Stimulated activated CD4-positive, alpha-beta T cell treated with anti-CD3 and anti-CD28 coated beads, TNF-alpha, amount 100 ng/mL, for 24 hours (primary cell): ENCODE measurements around the gene RGMB.
"Not testable (repeated sequence)": the region's sequence is repeated elsewhere in the genome, so short reads cannot be mapped to it uniquely, and the experiment has no call there.

Source experiments
- DNase-seq, 3 experiments: peaks; one replicate each; pipeline ENCODE4 v3.0.0-alpha.2; 2020; ENCODE audit warnings: low read depth in 3 of 3

Gene RGMB, protein sequence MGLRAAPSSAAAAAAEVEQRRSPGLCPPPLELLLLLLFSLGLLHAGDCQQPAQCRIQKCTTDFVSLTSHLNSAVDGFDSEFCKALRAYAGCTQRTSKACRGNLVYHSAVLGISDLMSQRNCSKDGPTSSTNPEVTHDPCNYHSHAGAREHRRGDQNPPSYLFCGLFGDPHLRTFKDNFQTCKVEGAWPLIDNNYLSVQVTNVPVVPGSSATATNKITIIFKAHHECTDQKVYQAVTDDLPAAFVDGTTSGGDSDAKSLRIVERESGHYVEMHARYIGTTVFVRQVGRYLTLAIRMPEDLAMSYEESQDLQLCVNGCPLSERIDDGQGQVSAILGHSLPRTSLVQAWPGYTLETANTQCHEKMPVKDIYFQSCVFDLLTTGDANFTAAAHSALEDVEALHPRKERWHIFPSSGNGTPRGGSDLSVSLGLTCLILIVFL

DNA sequence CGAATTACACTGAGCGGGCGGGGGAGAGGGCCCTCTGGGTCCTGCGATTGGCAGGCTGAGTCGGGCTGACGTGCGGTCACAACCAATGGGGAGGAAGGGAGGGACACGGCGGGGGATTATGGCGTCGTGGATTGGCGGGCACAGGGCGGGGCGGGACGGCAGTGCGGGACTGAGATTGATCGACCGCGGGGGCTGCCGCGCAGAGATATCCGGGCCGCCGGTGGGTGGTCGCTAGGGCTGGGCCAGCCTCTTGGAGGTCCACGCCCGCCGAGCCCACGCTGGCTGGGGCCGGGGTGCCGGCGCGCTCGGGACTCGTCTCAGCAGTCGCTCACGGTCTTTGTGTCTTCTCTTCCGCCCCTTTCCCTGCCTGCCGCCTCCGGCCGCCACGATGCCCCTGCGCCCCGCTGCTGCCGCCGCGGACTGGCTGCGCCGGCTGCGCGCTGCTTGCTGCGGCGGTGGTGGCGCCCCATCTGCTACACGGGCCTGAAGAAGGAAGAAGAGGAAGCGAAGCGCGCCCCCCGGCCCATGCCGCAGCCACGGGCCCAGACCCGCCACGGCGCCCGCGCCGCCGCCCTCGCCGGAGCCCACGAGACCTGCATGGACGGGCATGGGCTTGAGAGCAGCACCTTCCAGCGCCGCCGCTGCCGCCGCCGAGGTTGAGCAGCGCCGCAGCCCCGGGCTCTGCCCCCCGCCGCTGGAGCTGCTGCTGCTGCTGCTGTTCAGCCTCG lies at the start of gene RGMB:
TSS of gene RGMB (plus strand) at position 200 of the 728 bp plus-strand sequence. CDS start at position 608, 408 bp downstream.
- DNase-seq: peak; percentile 79 to 90 (median 80)

DNA sequence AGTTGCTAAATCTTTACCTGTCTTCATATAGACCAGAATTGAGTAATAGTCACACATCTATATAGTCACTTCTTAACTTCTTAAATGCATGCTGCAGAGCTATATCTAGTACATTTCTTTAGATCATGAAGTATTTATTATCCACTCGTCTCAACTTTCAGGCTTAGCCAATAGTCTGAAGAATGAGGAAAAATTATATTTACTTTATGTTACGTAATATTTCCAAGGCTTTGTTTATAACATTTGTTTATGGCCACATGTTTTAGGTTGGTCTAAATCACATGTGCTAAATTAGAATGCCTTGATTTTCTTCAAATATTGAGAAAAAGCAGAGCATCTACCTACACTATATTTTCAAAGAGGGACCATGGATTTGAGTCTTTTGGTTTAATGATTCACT lies 47.2 kb upstream of the RGMB start:
- DNase-seq: no peak

DNA sequence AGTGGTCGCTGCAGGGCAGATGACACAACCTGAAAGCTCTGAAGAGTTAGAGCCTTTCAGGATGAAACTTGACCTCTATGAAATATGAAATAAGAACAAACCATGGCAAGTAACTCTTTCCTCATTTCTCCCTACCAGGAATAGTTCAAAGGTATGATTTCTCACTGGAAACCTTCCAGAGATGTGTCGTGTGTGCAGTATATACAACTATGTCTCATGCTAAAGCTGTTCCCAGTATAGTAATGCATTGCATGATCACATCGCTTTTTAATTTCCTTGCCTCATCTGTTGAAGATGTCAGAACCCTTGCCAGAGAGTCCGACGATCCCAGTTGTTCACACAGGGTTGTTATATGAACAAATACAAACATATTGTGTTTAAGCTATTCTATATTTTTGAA lies 45.8 kb upstream of the RGMB start:
- DNase-seq: no peak

DNA sequence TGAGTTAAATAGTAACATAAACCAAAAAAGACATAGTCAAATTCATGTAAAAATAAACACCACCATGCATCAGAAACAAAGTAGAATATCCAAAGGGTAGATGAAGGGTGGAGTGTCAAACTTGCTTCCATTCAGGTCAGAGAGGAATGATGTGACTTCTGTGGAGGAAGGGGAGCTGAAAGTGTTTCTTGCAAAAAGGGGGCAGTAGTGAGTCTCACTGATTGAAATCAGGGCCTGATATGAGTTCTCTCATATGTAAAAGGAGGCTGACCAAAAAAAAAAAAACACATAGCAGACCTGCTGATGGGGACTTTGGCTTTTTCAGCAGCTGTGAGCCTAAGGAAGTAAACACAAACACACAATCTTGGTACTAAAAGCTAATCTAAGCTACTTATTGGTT lies 38.8 kb upstream of the RGMB start:
- no peak for DNase-seq

DNA sequence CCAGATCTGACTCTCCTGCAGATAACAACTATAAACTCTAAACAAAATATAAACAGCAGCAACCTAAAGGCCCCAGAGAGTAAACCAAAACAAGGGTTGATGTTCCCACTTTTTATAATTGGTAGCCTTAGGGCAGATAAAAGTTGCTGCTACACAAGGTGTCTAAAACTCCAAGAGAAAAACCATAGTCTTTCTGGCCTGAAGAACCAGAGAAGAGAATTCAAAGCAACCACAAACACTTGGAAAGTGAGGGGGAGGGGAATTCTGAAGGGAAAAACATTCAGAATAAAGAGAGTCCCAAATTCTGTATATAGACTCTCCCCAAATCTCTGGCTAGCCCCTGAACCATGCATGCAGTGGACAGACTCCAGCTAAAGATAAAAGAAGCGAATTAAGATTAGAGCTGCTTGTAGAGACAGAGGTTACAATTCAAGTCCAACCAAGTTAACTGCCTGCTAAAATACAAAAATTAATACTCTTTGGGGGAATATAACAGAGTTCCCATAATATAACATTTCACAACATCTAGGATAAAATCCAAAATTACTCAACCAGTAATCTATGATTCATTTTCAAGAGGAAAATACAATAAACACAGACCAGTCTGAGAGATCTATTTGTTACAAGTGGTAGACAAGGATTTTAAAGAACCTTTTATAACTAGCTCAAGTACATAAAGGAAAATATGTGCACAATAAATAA lies 37.5 kb upstream of the RGMB start:
- no peak for DNase-seq

DNA sequence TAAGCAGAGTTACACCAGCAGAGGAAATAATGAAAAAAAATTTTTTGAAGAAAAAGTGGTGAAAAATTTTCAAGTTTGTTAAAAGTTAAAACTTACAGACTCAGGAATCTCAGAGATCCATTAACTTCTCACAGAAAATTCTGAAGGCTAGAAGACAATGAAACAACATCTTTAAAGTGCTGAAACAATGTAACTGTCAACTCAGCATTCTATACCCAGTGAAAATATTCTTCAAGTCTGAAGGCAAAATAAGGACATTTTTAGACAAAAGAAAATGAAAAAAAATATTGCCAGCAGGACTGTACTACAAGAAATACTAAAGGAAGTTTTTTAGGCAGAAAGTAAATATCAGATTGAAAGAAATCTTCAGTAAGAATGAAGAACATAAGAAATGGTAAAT lies 36.7 kb upstream of the RGMB start:
- no peak for DNase-seq

DNA sequence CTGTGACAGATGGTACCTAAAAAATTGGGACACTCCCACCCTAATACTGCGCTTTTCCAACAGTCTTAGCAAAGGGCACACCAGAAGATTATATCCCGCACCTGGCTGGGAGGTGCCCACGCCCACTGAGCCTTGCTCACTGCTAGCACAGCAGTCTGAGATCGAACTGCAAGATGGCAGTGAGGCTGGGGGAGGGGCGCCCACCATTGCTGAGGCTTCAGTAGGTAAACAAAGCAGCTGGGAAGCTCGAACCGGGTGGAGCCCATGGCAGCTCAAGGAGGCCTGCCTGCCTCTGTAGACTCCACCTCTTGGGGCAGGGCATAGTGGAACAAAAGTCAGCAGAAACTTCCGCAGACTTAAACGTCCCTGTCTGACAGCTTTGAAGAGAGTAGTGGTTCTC lies 36.0 kb upstream of the RGMB start:
- not testable (repeated sequence) for DNase-seq

DNA sequence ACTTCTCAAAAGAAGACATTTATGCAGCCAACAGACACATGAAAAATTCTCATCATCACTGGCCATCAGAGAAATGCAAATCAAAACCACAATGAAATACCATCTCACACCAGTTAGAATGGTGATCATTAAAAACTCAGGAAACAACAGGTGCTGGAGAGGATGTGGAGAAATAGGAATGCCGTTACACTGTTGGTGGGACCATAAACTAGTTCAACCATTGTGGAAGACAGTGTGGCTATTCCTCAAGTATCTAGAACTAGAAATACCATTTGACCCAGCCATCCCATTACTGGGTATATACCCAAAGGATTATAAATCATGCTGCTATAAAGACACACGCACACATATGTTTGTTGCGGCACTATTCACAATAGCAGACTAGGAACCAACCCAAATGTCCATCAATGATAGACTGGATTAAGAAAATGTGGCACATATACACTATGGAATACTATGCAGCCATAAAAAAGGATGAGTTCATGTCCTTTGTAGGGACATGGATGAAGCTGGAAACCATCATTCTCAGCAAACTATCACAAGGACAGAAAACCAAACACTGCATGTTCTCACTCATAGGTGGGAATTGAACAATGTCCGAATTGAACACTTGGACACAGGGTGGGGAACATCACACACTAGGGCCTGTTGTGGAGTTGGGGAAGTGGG lies 34.8 kb upstream of the RGMB start:
- DNase-seq: not testable (repeated sequence)

DNA sequence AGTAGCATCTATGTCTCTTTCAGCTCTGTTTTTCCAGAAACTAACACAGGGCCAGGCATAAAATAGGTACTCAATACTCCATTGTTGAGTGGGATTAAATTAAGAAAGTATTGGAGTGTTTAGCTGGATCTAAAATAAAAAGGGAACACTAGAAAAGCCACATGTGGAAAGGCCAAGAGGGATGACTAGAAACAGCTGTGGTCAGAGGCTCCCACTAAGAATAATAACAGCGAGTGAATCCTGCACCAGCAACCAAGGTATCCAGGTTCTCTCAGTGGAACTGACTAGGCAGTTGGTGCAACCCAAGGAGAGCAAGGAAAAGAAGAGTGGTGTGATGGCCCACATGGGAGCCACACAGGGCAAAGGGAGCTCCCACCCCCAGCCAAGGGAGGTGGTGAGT lies 31.5 kb upstream of the RGMB start:
- no peak for DNase-seq

DNA sequence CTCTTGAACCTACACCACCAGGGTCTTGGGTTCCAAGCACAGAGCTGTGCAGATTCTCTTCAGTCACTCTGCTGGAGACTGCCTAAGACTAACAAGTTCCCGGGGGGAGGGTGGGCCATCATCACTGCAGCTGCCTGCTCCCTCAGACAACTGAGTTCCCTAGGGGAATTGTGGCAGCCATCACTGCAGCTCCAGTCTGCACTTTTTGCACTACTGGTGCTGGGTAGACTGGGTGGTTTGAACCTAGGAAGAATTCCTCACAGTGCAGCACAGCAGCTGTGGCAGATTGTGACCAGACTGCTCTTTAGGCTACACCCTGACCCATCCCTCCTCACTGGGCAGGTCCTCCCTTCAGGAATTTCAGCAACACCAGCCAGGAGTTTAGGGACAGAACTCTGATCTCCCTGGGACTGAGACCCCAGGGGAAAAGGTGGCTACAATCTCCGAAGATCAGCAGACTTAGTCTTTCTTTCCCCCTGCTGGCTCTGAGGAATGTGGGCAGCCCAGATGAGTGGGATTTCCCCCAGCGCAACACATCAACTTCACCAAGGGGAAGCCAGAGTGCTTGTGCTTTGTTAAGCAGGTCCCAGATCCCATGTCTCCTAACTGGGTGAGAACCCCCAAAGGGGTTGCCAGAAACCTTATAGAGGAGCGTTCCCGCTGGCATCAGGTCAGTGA lies 30.9 kb upstream of the RGMB start:
- no peak for DNase-seq

DNA sequence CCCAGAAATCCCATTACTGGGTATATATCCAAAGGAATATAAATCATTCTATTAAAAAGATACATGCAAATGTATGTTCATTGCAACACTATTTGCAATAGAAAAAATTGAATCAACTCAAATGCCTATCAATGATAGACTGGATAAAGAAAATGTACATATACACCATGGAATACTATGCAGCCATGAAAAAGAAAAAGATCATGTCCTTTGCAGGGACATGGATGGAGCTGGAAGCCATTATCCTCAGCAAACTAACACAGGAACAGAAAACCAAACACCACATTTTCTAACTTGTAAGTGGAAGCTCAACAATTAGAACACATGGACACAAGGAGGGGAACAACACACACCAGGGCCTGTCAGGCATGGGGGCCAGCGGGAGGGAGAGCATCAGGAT lies 25.2 kb upstream of the RGMB start:
- DNase-seq: not testable (repeated sequence)

DNA sequence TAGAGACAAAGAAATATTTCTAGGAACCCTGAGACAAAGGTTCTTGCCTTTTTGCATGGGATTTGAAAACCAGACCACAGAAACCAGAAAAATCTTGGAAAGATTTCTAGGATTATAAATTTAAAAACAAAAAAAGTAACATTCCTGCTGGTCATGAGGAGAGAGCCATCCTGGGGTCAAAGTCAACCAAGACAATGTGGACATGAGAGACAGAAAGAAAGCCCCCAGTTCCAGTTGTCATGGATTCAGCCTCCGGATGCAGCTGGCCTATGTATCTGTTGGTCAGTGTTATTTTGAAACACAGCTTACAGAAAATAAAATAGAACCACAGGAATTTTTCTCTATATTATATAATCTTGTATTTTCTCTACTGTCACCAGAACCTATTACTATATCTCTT lies 24.4 kb upstream of the RGMB start:
- no peak for DNase-seq

DNA sequence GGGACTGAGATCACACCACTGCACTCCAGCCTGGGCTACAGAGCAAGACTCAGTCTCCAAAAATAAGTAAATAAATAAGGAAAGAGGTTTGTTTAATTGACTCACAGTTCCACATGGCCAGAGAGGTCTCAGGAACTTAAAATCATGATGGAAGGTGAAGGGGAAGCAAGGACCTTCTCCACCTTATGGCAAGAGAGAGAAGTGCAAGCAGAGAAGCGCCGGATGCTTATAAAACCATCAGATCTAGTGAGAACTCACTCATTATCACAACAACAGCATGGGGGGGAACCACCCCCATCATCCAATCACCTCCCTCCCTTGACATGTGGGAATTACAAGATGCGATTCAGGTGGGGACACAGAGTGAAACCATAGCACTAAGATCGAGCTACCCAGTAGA lies 22.8 kb upstream of the RGMB start:
- no peak for DNase-seq

DNA sequence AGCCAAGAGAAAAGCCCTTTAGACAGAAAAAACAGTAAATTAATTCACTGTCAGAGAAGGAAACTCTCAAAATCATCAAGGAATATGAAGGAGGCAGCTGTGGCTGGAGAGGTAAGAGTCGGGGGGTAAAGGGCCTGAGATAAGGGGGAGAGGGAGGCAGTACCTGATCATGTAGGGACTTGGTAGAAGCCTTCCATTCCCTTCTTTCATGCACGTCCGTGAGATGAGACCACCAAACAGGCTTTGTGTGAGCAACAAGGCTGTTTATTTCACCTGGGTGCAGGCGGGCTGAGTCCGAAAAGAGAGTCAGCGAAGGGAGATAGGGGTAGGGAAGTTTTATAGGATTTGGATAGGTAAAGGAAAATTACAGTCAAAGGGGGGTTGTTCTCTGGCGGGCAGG lies 21.1 kb upstream of the RGMB start:
- DNase-seq: not testable (repeated sequence)

DNA sequence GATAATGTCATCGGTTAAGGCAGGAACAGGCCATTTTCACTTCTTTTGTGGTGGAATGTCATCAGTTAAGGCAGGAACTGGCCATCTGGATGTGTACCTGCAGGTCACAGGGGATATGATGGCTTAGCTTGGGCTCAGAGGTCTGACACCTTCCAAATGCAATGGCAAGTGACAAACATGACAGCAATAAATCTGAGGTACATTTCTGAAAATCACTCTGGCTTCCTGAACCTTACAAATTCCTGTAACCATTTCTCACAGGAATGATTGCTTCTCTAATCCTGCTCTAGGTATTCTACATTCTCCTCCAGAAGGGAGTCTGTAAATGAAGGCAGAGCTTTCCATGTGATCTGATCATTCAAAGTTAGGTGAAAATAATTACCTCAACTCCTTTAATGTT lies 20.7 kb upstream of the RGMB start:
- DNase-seq: not testable (repeated sequence)

DNA sequence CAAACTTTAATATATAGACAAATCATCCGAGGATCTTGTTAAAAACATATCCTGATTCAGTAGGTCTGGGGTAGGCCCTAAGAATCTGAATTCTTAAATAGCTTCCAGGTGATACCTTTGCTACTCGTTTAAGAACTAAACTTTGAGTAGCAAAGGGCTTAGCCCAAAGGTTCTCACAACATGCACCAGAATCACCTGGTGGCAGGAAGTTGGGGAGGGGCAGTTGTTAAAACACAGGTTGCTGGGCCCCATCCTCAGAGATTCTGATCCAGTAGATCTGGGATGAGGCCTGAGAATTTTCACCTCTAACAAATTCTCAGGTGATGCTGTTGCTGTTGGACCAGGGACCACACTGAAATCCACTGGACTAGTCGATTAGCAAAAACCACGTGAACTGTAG lies 20.0 kb upstream of the RGMB start:
- DNase-seq: no peak

DNA sequence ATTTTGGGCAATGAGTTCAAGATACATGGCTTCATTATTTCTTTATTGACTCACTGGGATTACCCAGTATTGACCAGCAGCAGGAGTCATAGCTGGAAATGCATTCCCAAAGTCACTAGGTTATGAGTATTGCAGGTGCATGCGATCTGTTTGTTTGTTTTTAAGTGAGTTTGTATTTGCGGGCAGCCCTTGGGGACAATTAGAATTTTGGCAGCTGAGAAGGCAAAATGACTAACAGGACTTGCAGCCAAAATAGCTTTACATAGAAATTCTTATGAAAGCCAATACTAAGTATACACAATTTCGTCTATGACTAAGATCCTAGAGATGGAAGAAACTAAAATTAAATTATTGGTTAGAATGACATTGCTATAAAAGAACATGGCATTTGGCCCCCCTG lies 18.1 kb upstream of the RGMB start:
- no peak for DNase-seq

DNA sequence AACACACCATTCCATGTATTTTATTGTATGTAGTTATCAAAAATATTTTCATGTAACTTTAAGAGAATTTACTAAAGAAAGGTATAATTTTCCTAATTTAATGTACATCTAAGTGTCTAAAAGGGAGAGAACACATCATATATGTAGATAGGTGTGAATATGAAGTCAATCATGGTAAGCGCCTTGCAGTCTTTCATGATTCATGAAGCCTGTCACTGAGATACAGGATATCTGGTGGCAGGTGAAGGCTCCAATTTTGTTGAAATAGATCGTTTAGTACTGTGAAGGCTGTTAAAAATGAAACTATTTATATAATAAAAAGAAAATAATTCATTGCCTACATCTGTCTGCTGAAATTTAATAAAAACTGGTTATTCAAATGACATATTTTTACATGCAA lies 15.5 kb upstream of the RGMB start:
- no peak for DNase-seq

DNA sequence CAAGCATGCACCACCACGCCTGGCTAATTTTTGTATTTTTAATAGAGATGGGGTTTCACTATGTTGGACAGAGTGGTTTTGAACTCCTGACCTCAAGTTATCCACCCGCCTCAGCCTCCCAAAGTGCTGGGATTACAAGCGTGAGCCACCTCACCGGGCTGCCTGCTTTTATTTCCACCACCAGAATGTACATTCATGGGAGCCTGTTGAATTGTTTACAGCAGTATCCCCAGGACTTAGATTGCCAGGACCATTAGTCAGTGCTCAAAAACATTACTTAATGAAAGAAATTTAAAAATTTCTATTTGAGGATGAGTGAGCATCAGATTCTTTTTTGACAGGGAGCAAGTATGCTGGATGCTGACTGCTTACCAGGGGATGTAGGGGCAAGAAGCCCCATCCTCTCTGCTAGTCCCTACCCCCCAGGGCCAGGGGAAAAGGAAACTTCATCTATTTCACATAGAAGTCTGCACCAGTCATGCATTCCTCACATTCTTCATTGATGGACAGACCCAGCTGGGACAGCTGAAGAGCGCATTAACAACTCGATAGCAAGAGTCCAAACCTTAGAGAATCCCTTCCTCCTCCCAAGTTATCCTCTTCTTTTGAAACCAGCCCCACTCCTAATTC lies 10.3 kb upstream of the RGMB start:
- no peak for DNase-seq

DNA sequence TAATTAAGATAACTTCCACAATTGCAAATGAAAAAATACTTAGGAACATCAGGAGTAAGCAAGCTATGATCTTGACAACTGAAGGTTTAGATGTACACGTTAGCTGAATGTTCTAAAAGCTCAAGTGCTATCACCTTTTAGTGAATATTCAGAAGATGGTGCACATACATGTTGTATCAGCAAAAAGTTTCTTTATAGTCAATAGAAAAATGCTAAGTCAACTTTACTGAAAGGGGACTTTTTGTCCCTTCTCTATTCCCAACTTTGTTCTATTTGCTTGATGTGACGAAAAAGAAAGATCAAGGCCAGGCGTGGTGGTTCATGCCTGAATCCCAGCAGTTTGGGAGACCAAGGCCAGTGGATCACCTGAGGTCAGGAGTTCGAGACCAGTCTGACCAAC lies 7.6 kb upstream of the RGMB start:
- no peak for DNase-seq

DNA sequence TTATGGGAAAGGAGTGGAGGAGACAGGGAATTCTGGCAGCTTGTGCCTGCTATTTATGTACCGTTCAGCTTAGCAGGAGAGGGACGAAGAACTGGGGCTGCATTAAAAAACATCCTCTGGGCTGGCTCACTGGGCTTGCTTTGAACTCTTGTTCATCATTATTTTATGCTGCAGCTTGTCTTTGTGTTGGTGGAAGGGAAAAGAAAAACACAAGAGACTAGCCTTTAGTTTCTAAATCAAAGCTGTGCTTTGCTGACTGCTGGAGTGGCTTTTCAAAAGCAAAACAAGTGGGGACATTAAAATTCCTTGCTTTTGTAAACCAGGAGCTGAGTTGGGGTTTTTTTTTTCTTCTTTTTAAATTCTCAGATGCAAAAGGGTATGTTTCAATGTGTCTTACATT lies 5.9 kb upstream of the RGMB start:
- DNase-seq: no peak
